Mononuclear cell (primary cell): ENCODE data around the gene HCK. TPM values are rescaled to one million over a fixed set of nuclear protein-coding genes. Genes with fewer than 3 reads are reported as not detected.

ENCODE experiments used
- H3K27me3 ChIP-seq: 2 replicates; pipeline ENCODE4 v1.6.0; 2011; ENCODE audit warnings: low read length, control low read depth; ENCODE audit not compliant: insufficient read depth
- H3K4me1 ChIP-seq: 2 replicates; pipeline ENCODE4 v1.5.1; 2011; ENCODE audit warnings: mild to moderate bottlenecking, low read length, control low read depth; ENCODE audit not compliant: insufficient read depth
- H3K4me3 ChIP-seq: 2 replicates; pipeline ENCODE4 v1.5.1; 2011; ENCODE audit warnings: mild to moderate bottlenecking, low read length, moderate library complexity
- H3K9me3 ChIP-seq: 2 replicates; pipeline ENCODE4 v1.5.1; 2011; ENCODE audit warnings: low read depth, mild to moderate bottlenecking, control low read depth, low read length
- total RNA-seq: library from RNA; depleted of rRNA; stranded (reverse); fragments of >200 nt; gene quantifications from one replicate; pipeline ENCODE4 v1.2.3, GENCODE V29; 2012

Gene HCK
- total RNA-seq, 1 donor: 52.4 TPM

- Histone ChIP-seq H3K9me3 (no peaks in the 10 kb centered on the region), H3K27me3 (no peaks in the 10 kb centered on the region), H3K4me3 (no peak overlapping the region), H3K4me1 (no peaks in the 10 kb centered on the region)
These were observed 35.0 kb downstream of the HCK start for GRCh38 chr20:32087070-32087469.

GRCh38 chr20:32088759-32089158, 36.7 kb downstream of the HCK start:
- Histone ChIP-seq H3K4me1 (no peaks in the 10 kb centered on the region), H3K27me3 (no peaks in the 10 kb centered on the region), H3K4me3 (no peak overlapping the region), H3K9me3 (no peaks in the 10 kb centered on the region)

GRCh38 chr20:32089637-32090362, 37.8 kb downstream of the HCK start:
- H3K9me3 ChIP-seq: no peaks in the 10 kb centered on the region
- no peaks in the 10 kb centered on the region for H3K4me1 ChIP-seq
- no peaks in the 10 kb centered on the region for H3K27me3 ChIP-seq
- no peak overlapping the region for H3K4me3 ChIP-seq

GRCh38 chr20:32091888-32092346, 39.9 kb downstream of the HCK start:
- Histone ChIP-seq H3K4me3 (no peak overlapping the region), H3K4me1 (no peaks in the 10 kb centered on the region), H3K27me3 (no peaks in the 10 kb centered on the region), H3K9me3 (no peaks in the 10 kb centered on the region)

- no peak overlapping the region for H3K4me3 ChIP-seq
- H3K27me3 ChIP-seq: no peaks in the 10 kb centered on the region
- H3K9me3 ChIP-seq: no peaks in the 10 kb centered on the region
- H3K4me1 ChIP-seq: no peaks in the 10 kb centered on the region
These were observed 46.7 kb downstream of the HCK start for GRCh38 chr20:32098786-32099185.

- Histone ChIP-seq H3K27me3 (no peaks in the 10 kb centered on the region), H3K4me1 (peaks cover 40% of the 10 kb centered on the region), H3K9me3 (no peaks in the 10 kb centered on the region), H3K4me3 (peak overlapping the region; percentile 82)
These were observed 56.9 kb downstream of the HCK start for GRCh38 chr20:32108814-32109391.

- Histone ChIP-seq H3K4me3 (peak within 1 kb of the TSS; percentile 82), H3K27me3 (no peaks in the 10 kb centered on the region)
These were observed 57.5 kb downstream of the HCK start, which contains the start of gene TM9SF4 for GRCh38 chr20:32109392-32110172. TM9SF4 (plus strand) TSS chr20:32109714; CDS start chr20:32109741, 27 bp downstream.

GRCh38 chr20:32110173-32110704, 58.2 kb downstream of the HCK start:
- Histone ChIP-seq H3K4me1 (peaks cover 53% of the 10 kb centered on the region), H3K27me3 (no peaks in the 10 kb centered on the region), H3K4me3 (peak overlapping the region; percentile 82)

More at GRCh38 chr20:32109392-32110172, 57.5 kb downstream of the HCK start, which contains the start of gene TM9SF4:
- no peaks in the 10 kb centered on the region for H3K9me3 ChIP-seq
- peaks cover 46% of the 10 kb centered on the region for H3K4me1 ChIP-seq

GRCh38 chr20:32110727-32111126, 58.7 kb downstream of the HCK start:
- Histone ChIP-seq H3K4me1 (peaks cover 58% of the 10 kb centered on the region), H3K4me3 (peak overlapping the region; percentile 82), H3K9me3 (no peaks in the 10 kb centered on the region), H3K27me3 (no peaks in the 10 kb centered on the region)

More at GRCh38 chr20:32110173-32110704, 58.2 kb downstream of the HCK start:
- no peaks in the 10 kb centered on the region for H3K9me3 ChIP-seq

GRCh38 chr20:32111156-32111686, 59.2 kb downstream of the HCK start:
- peaks cover 63% of the 10 kb centered on the region for H3K4me1 ChIP-seq
- no peaks in the 10 kb centered on the region for H3K9me3 ChIP-seq
- H3K4me3 ChIP-seq: no peak overlapping the region
- no peaks in the 10 kb centered on the region for H3K27me3 ChIP-seq

GRCh38 chr20:32111753-32112152, 59.7 kb downstream of the HCK start:
- H3K9me3 ChIP-seq: no peaks in the 10 kb centered on the region
- H3K27me3 ChIP-seq: no peaks in the 10 kb centered on the region
- peaks cover 68% of the 10 kb centered on the region for H3K4me1 ChIP-seq
- no peak overlapping the region for H3K4me3 ChIP-seq

GRCh38 chr20:32112841-32113240, 60.8 kb downstream of the HCK start:
- peaks cover 79% of the 10 kb centered on the region for H3K4me1 ChIP-seq
- no peaks in the 10 kb centered on the region for H3K9me3 ChIP-seq
- no peaks in the 10 kb centered on the region for H3K27me3 ChIP-seq
- H3K4me3 ChIP-seq: no peak overlapping the region

- no peaks in the 10 kb centered on the region for H3K9me3 ChIP-seq
- peaks cover 83% of the 10 kb centered on the region for H3K4me1 ChIP-seq
- H3K27me3 ChIP-seq: no peaks in the 10 kb centered on the region
- no peak overlapping the region for H3K4me3 ChIP-seq
These were observed 61.7 kb downstream of the HCK start for GRCh38 chr20:32113591-32114260.

GRCh38 chr20:32114305-32114960, 62.4 kb downstream of the HCK start:
- Histone ChIP-seq H3K9me3 (no peaks in the 10 kb centered on the region), H3K27me3 (no peaks in the 10 kb centered on the region), H3K4me1 (peaks cover 83% of the 10 kb centered on the region), H3K4me3 (no peak overlapping the region)
